Activated CD4-positive, alpha-beta T cell treated with anti-CD3 and anti-CD28 coated beads, Interleukin-2, amount 50 U/mL, for 48 hours (primary cell): ENCODE results near the gene HOXB4.

Experiments
- DNase-seq, 2 experiments: peaks; one replicate each; pipeline ENCODE4 v3.0.0-alpha.2; 2020

The HOXB4 gene

GRCh38 chr17:48601207-48601538 is 23.0 kb upstream of the HOXB4 start:
- DNase-seq = no peak

- DNase-seq = no peak
Measured at GRCh38 chr17:48600244-48601098, 22.3 kb upstream of the HOXB4 start.

GRCh38 chr17:48599354-48599753 is 21.2 kb upstream of the HOXB4 start:
- no peak for DNase-seq

- DNase-seq = no peak
Measured at GRCh38 chr17:48598736-48599135, 20.6 kb upstream of the HOXB4 start.

GRCh38 chr17:48597778-48598631 is 19.9 kb upstream of the HOXB4 start:
- DNase-seq = peak in 1 of 2 experiments; percentile 49

- DNase-seq = no peak
Measured at GRCh38 chr17:48597528-48597777, 19.3 kb upstream of the HOXB4 start.

GRCh38 chr17:48596735-48597527 is 18.8 kb upstream of the HOXB4 start:
- DNase-seq = no peak

GRCh38 chr17:48596000-48596734 is 18.0 kb upstream of the HOXB4 start:
- DNase-seq = peak; percentile 52 to 61

GRCh38 chr17:48595278-48595999 is 17.3 kb upstream of the HOXB4 start:
- no peak for DNase-seq

GRCh38 chr17:48594538-48595277 is 16.6 kb upstream of the HOXB4 start:
- no peak for DNase-seq

- DNase-seq = peak; percentile 86 to 88
Measured at GRCh38 chr17:48593840-48594537, 15.8 kb upstream of the HOXB4 start.

GRCh38 chr17:48593126-48593829 is 15.1 kb upstream of the HOXB4 start, which contains the start of gene HOXB5:
Gene HOXB5 (minus strand): TSS chr17:48593779. CDS start chr17:48593682, 97 bp downstream.
- DNase-seq = peak in 1 of 2 experiments; percentile 47

- DNase-seq = no peak
Measured at GRCh38 chr17:48592577-48592976, 14.4 kb upstream of the HOXB4 start.

GRCh38 chr17:48592057-48592514 is 13.9 kb upstream of the HOXB4 start:
- no peak for DNase-seq

GRCh38 chr17:48591255-48592056 is 13.3 kb upstream of the HOXB4 start:
- no peak for DNase-seq

- DNase-seq = no peak
Measured at GRCh38 chr17:48590607-48591161, 12.5 kb upstream of the HOXB4 start.

- no peak for DNase-seq
Measured at GRCh38 chr17:48589831-48590606, 11.9 kb upstream of the HOXB4 start, which contains the start of gene HOXB3. Gene HOXB3 (minus strand): TSS chr17:48590241. CDS start chr17:48552474, 37,767 bp downstream.
